ENCODE data around the gene SELENON.
A peak's percentile ranks its signal among the peaks of the same experiment; 100 is the strongest.

Gene SELENON

DNA sequence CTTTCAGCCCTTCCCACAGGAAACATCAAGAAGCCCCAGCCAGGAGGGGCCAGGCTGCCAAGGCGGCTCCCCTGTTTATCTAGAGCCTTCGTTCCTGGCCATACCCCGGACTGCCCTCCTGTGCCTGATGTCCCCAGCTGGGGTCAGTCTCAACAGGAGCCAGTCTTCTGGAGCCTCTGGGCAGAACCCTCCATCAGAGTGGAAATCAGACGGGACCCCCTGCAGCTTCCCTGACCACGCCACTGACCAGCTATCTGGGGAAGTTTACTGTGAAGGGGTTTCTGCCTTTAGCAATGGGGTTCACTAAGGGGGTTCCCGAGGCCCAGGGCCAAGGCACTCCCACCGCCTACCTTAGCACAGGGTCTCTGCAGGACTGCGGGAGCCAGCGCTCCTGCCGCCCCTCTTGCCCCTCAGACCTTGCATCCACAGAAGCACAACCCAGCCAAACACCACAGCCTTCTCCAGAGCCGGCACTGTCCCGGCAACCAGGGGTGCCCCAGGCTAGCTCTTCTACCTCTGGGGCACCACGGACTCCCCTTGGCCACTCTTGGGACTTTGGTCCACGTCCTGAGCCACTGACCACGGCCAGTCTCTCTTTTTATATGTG, 16.2 kb downstream of the SELENON start:
- in situ Hi-C loops (cut with HindIII; ENCODE audit: low pct_ligation_motif_present, low sequenced_read_pairs) = no loop called here
- DNase-seq = no peak
- peaks cover 2% of the 10 kb centered on the region for H3K36me3 ChIP-seq (replicated peaks)
- H3K4me3 ChIP-seq (ENCODE audit: low read depth, low read length) = no peak overlapping the region
- H3K27ac ChIP-seq = no peak overlapping the region
- TF ChIP-seq, protein P1, sequence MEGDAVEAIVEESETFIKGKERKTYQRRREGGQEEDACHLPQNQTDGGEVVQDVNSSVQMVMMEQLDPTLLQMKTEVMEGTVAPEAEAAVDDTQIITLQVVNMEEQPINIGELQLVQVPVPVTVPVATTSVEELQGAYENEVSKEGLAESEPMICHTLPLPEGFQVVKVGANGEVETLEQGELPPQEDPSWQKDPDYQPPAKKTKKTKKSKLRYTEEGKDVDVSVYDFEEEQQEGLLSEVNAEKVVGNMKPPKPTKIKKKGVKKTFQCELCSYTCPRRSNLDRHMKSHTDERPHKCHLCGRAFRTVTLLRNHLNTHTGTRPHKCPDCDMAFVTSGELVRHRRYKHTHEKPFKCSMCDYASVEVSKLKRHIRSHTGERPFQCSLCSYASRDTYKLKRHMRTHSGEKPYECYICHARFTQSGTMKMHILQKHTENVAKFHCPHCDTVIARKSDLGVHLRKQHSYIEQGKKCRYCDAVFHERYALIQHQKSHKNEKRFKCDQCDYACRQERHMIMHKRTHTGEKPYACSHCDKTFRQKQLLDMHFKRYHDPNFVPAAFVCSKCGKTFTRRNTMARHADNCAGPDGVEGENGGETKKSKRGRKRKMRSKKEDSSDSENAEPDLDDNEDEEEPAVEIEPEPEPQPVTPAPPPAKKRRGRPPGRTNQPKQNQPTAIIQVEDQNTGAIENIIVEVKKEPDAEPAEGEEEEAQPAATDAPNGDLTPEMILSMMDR (IDR thresholded peaks at IDR 0.05; ENCODE audit: low read depth, low read length, missing control alignments) = no peak
- no peaks in the 10 kb centered on the region for H3K27me3 ChIP-seq (replicated peaks)

DNA sequence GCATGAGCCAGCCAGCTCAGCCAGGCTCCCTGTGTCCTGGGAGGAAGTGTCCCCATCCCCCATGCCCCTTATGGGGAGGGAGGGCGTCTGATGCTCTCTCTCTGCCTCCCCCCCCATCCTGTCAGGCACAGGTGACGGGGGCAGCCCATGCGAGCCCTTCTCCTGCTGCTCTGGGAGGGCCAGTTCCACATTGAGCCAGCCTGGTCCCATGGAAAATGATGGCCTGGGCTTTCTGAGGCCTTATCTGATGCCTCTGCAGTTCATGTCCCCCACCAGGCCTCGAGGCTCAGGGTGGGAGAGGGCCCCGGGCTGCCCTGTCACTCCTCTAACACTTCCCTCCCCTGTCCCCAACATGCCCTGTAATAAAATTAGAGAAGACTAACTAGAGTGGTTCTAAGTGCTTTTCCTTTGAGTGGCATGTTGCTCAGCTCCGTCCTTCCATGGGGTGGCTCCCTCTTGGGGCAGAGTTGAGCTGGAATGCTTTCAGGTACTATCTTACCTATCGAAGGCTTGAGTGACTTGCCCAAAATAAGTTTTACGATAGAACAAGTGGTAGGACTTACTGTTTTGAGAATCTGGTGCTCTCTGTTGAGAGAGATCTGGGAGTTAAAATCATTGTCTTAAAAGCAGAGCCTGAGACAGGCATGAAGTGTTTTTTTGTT, 18.0 kb downstream of the SELENON start:
- Histone ChIP-seq H3K27ac (no peak overlapping the region), H3K36me3 (replicated peaks) (no peaks in the 10 kb centered on the region), H3K4me3 (ENCODE audit: low read depth, low read length) (no peak overlapping the region), H3K27me3 (replicated peaks) (no peaks in the 10 kb centered on the region)
- DNase-seq = no peak
- in situ Hi-C loops (cut with HindIII; ENCODE audit: low pct_ligation_motif_present, low sequenced_read_pairs) = no loop called here
- TF ChIP-seq, protein P1 (IDR thresholded peaks at IDR 0.05; ENCODE audit: low read depth, low read length, missing control alignments) = peak; percentile 36

DNA sequence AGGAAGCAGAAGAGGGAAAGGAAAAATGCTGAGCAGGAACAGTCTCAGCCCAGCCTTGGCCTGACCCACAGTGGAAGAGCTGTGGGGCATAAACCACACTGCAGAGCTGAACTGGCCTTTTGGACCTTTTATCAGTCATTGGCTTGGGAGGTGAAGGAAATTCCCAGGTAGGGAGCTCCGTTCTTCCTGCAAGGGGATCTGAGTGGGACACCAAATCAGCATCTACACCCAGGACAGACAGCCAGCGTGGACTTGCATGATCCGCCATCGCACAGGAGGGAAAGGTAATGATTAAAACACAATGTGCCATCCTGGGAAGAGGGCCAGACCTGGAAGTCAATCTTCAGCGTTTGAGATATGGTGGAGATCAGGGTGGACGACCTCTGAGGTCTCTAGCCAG, 18.6 kb downstream of the SELENON start:
- no peaks in the 10 kb centered on the region for H3K27me3 ChIP-seq (replicated peaks)
- H3K27ac ChIP-seq = no peak overlapping the region
- no peaks in the 10 kb centered on the region for H3K36me3 ChIP-seq (replicated peaks)
- no peak overlapping the region for H3K4me3 ChIP-seq (ENCODE audit: low read depth, low read length)
- in situ Hi-C loops (cut with HindIII; ENCODE audit: low pct_ligation_motif_present, low sequenced_read_pairs) = no loop called here
- TF ChIP-seq, protein P1 (IDR thresholded peaks at IDR 0.05; ENCODE audit: low read depth, low read length, missing control alignments) = no peak
- no peak for DNase-seq

DNA sequence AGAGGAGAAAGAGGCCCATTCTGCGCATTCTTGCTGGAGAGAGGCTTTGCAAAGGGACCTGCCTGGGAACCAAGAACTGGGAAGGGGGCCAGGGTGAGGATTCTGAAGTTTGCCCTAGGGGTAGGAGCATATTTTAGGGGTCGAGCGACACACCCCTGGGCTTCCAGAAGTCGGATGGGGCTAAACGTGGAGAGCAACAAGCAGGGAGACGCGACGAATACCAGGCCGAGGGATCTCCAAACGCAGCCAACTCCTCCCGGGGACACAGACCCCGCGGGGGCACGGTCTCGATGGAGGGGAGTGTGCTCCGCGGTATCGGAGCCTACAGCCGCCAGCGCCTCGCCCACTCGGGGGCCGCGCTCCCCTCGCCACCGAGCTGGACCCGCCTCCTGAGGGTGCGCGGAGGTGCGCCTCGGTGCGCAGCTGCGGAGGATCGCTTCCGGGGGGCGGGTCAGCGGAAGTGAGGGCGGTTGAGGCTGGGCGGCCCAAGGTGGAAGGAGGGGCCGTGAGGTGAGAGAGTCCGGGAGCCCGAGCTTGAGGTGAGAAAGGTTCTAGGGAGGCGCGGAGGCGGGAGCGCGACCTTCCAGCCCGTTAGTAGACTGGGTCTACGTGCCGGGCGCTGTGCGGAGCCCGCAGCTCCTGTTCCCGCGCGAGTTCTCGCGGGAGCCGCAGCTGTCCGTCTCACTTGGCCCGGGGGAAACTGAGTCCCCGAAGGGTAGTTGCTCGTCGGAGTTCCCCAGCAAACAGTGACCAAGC, 19.7 kb downstream of the SELENON start, which contains the start of gene MTFR1L:
TSS of gene MTFR1L (plus strand) at position 464 of the 756 bp plus-strand sequence. CDS start 3,151 bp downstream, outside the sequence.
- TF ChIP-seq, protein P1 (IDR thresholded peaks at IDR 0.05; ENCODE audit: low read depth, low read length, missing control alignments) = no peak
- in situ Hi-C loops (cut with HindIII; ENCODE audit: low pct_ligation_motif_present, low sequenced_read_pairs) = no loop called here
- Histone ChIP-seq H3K4me3 (ENCODE audit: low read depth, low read length) (peak within 1 kb of the TSS; percentile 89), H3K27me3 (replicated peaks) (no peaks in the 10 kb centered on the region), H3K36me3 (replicated peaks) (no peaks in the 10 kb centered on the region), H3K27ac (peak within 1 kb of the TSS; percentile 74)
- DNase-seq = peak; percentile 34

DNA sequence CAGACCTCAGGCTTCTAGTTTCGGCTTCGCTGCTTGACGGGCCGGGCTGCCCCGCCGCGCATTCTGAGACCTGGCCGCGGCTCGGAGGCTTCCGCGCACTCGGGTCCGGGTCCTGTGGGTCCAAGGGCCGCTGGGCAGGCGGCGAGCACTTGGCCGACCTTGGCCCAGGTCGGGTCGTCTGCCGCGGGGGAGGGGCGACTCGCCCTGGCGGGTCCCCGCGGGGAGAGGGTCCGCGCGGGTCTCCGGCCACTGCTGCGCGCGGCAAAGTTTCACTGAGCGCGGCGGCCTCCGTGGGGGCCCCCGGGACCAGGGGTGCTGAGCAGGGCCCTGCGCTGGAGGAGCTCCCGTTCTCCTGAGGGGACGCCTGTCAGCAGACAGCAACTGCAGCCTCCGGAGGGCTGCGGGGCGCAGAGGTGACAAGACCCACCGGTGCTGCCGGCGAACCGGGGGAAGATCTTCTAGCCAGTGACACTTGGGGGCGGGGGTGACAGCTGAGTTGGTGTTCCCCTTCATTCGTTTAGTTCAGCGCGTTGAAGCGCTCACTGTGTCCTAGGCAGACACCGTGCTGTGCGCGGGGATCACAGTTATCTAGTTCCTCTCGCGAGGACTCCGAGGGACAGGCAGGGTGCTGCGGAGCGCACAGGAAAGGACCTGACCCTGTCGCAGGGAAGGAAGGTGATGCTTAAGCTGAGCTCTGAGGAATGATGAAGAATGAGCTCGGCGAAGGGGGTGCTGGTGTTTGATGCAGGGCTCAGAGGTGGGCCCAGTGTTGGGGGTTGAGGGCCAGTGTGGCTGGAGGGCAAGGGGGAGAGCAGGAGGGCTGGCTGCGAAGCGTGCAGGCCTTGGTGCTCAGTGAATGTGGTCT, 20.5 kb downstream of the SELENON start:
- DNase-seq = peak; percentile 38
- peak overlapping the region; percentile 74 for H3K27ac ChIP-seq
- TF ChIP-seq, protein P1 (IDR thresholded peaks at IDR 0.05; ENCODE audit: low read depth, low read length, missing control alignments) = no peak
- in situ Hi-C loops (cut with HindIII; ENCODE audit: low pct_ligation_motif_present, low sequenced_read_pairs) = no loop called here
- no peaks in the 10 kb centered on the region for H3K27me3 ChIP-seq (replicated peaks)
- peak overlapping the region; percentile 89 for H3K4me3 ChIP-seq (ENCODE audit: low read depth, low read length)
- no peaks in the 10 kb centered on the region for H3K36me3 ChIP-seq (replicated peaks)

All from brain microvascular endothelial cell (primary cell).